A549 (cell line): ENCODE results near the gene TPSG1. TPM values are rescaled to one million over a fixed set of nuclear protein-coding genes. Genes with fewer than 3 reads are reported as not detected.

Experiments used
- ATAC-seq, 2 experiments: fragments of 200-7000 bp in 1 of 2; fragments of >200 bp in 1 of 2; cut with Nextera tagmentation in 1 of 2; cut with Tn5 transposase in 1 of 2; 3 replicates each; pipeline versions ENCODE4 v1.8.0 to v1.9.1; 2018 to 2020; ENCODE audit warnings: mild to moderate bottlenecking in 1 of 2, moderate library complexity in 1 of 2
- CTCF ChIA-PET: fragments of 300-600 bp; sonication (Branson Sonifier 250); formaldehyde crosslinking; extraction: SDS; loops from one replicate; lab custom pipeline; 2021; ENCODE audit warnings: antibody characterized with exemption, inconsistent platforms; lab: Yijun Ruan, JAX
- POLR2A ChIA-PET: fragments of 350-600 bp; formaldehyde crosslinking; extraction: SDS; loops from one replicate; lab custom pipeline; 2021; ENCODE audit warnings: antibody characterized with exemption, inconsistent platforms; lab: Yijun Ruan, JAX
- DNase-seq, 2 experiments: peaks; one replicate each; pipeline versions ENCODE4 v3.0.0 to v3.0.0-alpha.2; 2011 to 2016; ENCODE audit warnings: low read depth in 1 of 2, low spot score in 1 of 2
- FAIRE-seq: peaks from 2 replicates; lab custom pipeline; 2011; peaks lifted over from hg19 to GRCh38; lab: Jason Lieb, UNC
- H3K27ac ChIP-seq, 2 experiments: fragments of >200 bp; sonication (Bioruptor Twin); formaldehyde crosslinking; 3 replicates each; pipeline ENCODE4 v1.5.1; 2016 to 2017
- H3K4me1 ChIP-seq: fragments of >200 bp; sonication (Bioruptor Twin); formaldehyde crosslinking; 3 replicates; pipeline ENCODE4 v1.6.1; 2016
- H3K4me2 ChIP-seq: fragments of >200 bp; sonication (Bioruptor Twin); formaldehyde crosslinking; 3 replicates; pipeline ENCODE4 v1.6.1; 2016
- H3K4me3 ChIP-seq: fragments of >200 bp; sonication (Bioruptor Twin); formaldehyde crosslinking; 3 replicates; pipeline ENCODE4 v1.5.1; 2016
- H3K9me3 ChIP-seq: fragments of >200 bp; sonication (Bioruptor Twin); formaldehyde crosslinking; 3 replicates; pipeline ENCODE4 v1.6.1; 2016
- CBX2 ChIP-seq: fragments of 200-600 bp; sonication (generic); IDR thresholded peaks from 2 replicates; pipeline ENCODE4 v1.6.1; 2016; ENCODE audit warnings: low read depth, mild to moderate bottlenecking, borderline replicate concordance
- CTCF ChIP-seq: fragments of >200 bp; sonication (Bioruptor Twin); formaldehyde crosslinking; IDR thresholded peaks from 3 replicates; pipeline ENCODE4 v1.5.1; 2016
- EHF ChIP-seq: fragments of 250-450 bp; sonication (Bioruptor Pico); IDR thresholded peaks from 2 replicates; pipeline ENCODE4 v1.5.0; 2020; ENCODE audit warnings: mild to moderate bottlenecking
- FOSB ChIP-seq: fragments of 250-450 bp; sonication (Bioruptor Pico); IDR thresholded peaks from 2 replicates; pipeline ENCODE4 v1.5.0; 2020; ENCODE audit warnings: mild to moderate bottlenecking, moderate library complexity
- HDAC2 ChIP-seq: fragments of 200-600 bp; sonication (generic); IDR thresholded peaks from 2 replicates; pipeline ENCODE4 v1.6.1; 2016
- HEYL ChIP-seq: fragments of 250-450 bp; sonication (Bioruptor Pico); IDR thresholded peaks from 2 replicates; pipeline ENCODE4 v1.8.0; 2021; ENCODE audit warnings: mild to moderate bottlenecking, moderate library complexity
- HOXB13 ChIP-seq: fragments of 250-450 bp; sonication (Bioruptor Pico); IDR thresholded peaks from 2 replicates; pipeline ENCODE4 v1.5.0; 2020; ENCODE audit warnings: low read depth, mild to moderate bottlenecking, moderate library complexity
- MAX ChIP-seq: IDR thresholded peaks from 2 replicates; pipeline ENCODE4 v1.6.1; 2012
- NPAS2 ChIP-seq: fragments of 250-450 bp; sonication (Bioruptor Pico); IDR thresholded peaks from 2 replicates; pipeline ENCODE4 v1.8.0; 2022; ENCODE audit warnings: mild to moderate bottlenecking, moderate library complexity, borderline replicate concordance
- NR3C1 ChIP-seq: fragments of >200 bp; sonication (Bioruptor Twin); formaldehyde crosslinking; IDR thresholded peaks from 3 replicates; pipeline ENCODE4 v1.6.1; 2017
- POLR2AphosphoS2 ChIP-seq: conservative IDR thresholded peaks from 2 replicates; pipeline ENCODE4 v1.6.1; 2012; ENCODE audit warnings: low read length, improper control_type of control experiment, inconsistent platforms
- RAD21 ChIP-seq, 2 experiments: fragments of >200 bp in 1 of 2; sonication (Bioruptor Twin) in 1 of 2; formaldehyde crosslinking in 1 of 2; IDR thresholded peaks in 1 of 2; conservative IDR thresholded peaks in 1 of 2; 2 replicates in 1 of 2; 3 replicates in 1 of 2; pipeline ENCODE4 v1.6.1; 2012 to 2018; ENCODE audit warnings: inconsistent platforms in 1 of 2
- RCOR1 ChIP-seq: fragments of 150-350 bp; IDR thresholded peaks from 2 replicates; pipeline ENCODE4 v1.6.1; 2014; ENCODE audit warnings: antibody characterized with exemption, low read length, low read depth
- SMC3 ChIP-seq: fragments of >200 bp; sonication (Bioruptor Twin); formaldehyde crosslinking; IDR thresholded peaks from 3 replicates; pipeline ENCODE4 v1.6.1; 2018; ENCODE audit warnings: inconsistent platforms
- USF2 ChIP-seq: fragments of 450-650 bp; IDR thresholded peaks from 2 replicates; pipeline ENCODE4 v1.6.1; 2014; ENCODE audit warnings: antibody characterized with exemption
- ZC3H11A ChIP-seq: fragments of 450-650 bp; IDR thresholded peaks from 2 replicates; pipeline ENCODE4 v1.6.1; 2014; ENCODE audit warnings: antibody characterized with exemption, mild to moderate bottlenecking
- WGBS: methylation state at CpG from one replicate; pipeline ENCODE4 v1.1.6; 2017; ENCODE audit errors: missing lambda C conversion rate; 5-methylcytosine and 5-hydroxymethylcytosine counted together
- polyA plus RNA-seq, 4 experiments: library from polyadenylated mRNA; depleted of rRNA in 3 of 4; stranded (reverse); fragments of >200 nt; fragmentation: RNase III in 1 of 4; extraction: RNeasy Plus Mini Kit Qiagen cat#74134 plus additional on column Dnase treatment in 1 of 4; gene quantifications; 2 replicates in 3 of 4; 3 replicates in 1 of 4; pipeline ENCODE4 v1.2.3, GENCODE V29; 2011 to 2017
- TF ChIP-seq, protein P1 (sequence below): IDR thresholded peaks from 2 replicates; pipeline ENCODE4 v1.6.1; 2012; ENCODE audit warnings: low read depth, borderline replicate concordance

The TPSG1 gene
- polyA plus RNA-seq, 2 of the 4 experiments (the other 2 are of a cell fraction), result not detected

DNA sequence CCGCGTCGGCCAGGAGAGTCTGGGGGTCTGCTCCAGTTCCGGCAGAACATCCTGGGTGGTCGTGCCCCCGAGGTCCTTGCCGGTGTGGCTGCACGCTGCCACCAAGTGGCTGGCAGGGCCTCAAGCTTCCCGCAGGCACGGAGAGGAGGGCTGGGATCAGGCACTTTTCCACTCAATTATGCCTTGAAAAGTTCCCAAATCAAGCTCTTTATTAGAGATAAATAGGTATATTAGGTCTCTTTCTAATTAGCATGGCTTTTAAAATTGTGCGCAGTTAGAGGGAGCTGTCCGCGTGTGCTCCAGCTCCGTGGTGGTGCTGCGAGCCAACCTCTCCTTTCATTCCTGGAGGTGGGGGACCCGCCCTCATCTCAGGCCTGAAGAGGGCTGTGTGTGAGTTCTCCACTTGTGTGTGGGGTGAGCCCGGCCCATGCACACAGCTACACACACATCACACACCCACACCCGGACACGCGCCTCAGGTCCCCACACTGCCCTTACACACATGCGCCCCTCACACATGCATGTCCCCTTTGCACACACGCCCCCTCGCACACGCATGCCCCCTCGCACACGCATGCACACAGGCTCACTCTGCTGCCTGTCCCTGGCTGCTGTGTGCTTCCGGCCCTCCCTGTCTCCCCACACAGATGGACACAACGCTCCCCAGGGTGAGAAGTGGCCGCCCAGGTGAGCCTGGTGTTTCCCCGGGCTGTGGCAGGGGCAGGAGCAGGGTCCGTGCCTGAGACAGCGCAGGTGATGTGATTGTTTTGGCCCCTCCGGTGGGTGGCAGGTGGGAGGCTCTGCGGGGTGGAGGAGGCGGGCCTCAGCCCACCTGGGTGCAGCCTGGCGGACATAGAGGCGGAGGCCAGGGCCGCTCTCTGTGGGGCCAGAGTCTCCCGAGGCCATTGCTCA lies 43.4 kb downstream of the TPSG1 start:
- Histone ChIP-seq H3K4me1 (peaks cover 49% of the 10 kb centered on the region), H3K27ac (peak overlapping the region; percentile 97 to 100), H3K4me2 (peak overlapping the region; percentile 100), H3K4me3 (peak overlapping the region; percentile 36; the same call in 2 of the 3 replicates), H3K9me3 (no peaks in the 10 kb centered on the region)
- POLR2A ChIA-PET, result no interaction called here
- peak; percentile 55 to 68 for TF ChIP-seq RAD21 (conservative IDR thresholded peaks at IDR 0.05 in 1 of 2, IDR thresholded peaks at IDR 0.05 in 1 of 2)
- no peak for TF ChIP-seq HOXB13
- peak; percentile 65 for TF ChIP-seq SMC3
- TF ChIP-seq HDAC2, result no peak
- peak; percentile 59 for TF ChIP-seq CTCF
- 0 out of 2 replicates have a peak, but pooled peaks have one; percentile 14 for TF ChIP-seq MAX
- FAIRE-seq (no peak), DNase-seq (no peak), ATAC-seq (peak; percentile 8 to 33; a peak in 5 of 6 replicates)
- CTCF ChIA-PET, result interaction anchor here (0.7 to 5.6 kb wide), 23 partner anchors 10 to 97 kb away, joined by 3 to 53 read pairs (median 4); no protein-coding TSS in a partner anchor
- WGBS, result 53% methylated on average over 29 of the region's 39 CpGs

DNA sequence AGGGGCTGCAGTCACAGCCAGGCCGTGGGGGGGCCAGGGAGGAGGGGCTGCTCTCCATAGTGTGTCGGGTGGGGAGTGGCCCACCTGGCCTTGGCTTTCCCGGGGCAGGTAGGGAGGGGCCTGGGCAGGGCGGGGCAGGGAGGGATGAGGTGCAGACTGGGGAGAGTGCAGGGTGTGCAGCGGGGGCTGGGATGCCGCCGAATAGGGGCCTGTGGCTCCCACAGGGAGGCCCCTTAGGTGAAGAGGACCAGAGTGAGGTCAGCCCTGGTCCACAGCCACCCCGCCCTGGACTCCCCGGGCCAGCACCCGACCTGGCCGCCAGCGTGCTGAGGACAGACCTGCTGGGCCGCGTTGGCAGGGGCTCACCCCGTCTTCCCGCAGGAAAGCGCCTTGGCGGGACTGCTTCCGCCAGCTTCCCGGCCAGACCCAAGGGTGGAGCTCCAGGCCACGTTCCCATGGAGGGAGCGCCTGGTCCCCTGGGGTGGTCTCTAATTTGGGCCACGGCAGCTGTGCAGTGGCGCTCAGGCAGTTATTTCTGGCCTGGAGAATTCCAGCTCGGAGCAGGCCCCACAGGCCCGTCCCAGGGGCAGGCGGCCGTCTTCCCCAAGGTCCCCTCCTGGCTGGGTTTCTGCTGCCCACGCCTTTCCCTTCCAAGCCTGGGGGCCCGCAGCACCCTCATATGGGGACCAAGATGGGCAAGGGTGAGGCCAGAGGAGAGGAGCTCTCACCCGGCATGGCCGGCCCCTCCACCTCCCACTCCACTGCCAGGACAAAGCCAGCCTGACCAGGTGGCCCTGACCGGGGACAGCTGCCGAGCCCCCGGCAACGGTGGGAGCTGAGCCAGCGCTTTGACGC lies 44.3 kb downstream of the TPSG1 start:
- H3K4me2 ChIP-seq, result peak overlapping the region; percentile 100
- H3K4me1 ChIP-seq, result peaks cover 56% of the 10 kb centered on the region
- peak in 1 of 2 experiments; percentile 12; a peak in 3 of 6 replicates for ATAC-seq
- TF ChIP-seq, protein P1, sequence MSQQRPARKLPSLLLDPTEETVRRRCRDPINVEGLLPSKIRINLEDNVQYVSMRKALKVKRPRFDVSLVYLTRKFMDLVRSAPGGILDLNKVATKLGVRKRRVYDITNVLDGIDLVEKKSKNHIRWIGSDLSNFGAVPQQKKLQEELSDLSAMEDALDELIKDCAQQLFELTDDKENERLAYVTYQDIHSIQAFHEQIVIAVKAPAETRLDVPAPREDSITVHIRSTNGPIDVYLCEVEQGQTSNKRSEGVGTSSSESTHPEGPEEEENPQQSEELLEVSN, result no peak
- TF ChIP-seq POLR2AphosphoS2, result no peak
- TF ChIP-seq RCOR1, result no peak
- TF ChIP-seq FOSB (CRISPR knock-in tag), result no peak
- no peak for TF ChIP-seq CBX2
- TF ChIP-seq ZC3H11A, result no peak
- TF ChIP-seq NPAS2 (CRISPR knock-in tag), result no peak
- TF ChIP-seq HEYL (CRISPR knock-in tag), result no peak
- no peak for TF ChIP-seq EHF
- no peak for TF ChIP-seq USF2
- TF ChIP-seq NR3C1, result no peak
- no peak for FAIRE-seq
- no peak for DNase-seq
- POLR2A ChIA-PET, result no interaction called here
- WGBS, result 81% methylated on average over 24 of the region's 38 CpGs
- CTCF ChIA-PET, result interaction anchor here (0.7 to 5.6 kb wide), 17 partner anchors 9 to 96 kb away, joined by 3 to 53 read pairs (median 5); no protein-coding TSS in a partner anchor
- peak overlapping the region; percentile 97 to 100 for H3K27ac ChIP-seq
- H3K9me3 ChIP-seq, result no peaks in the 10 kb centered on the region
- H3K4me3 ChIP-seq, result no peak overlapping the region
